ENCODE measurements around the gene DACT3.

- TF ChIP-seq POLR2A (IDR thresholded peaks at IDR 0.05), result no peak
- TF ChIP-seq CTCF (IDR thresholded peaks at IDR 0.05), result no peak
- TF ChIP-seq EP300 (IDR thresholded peaks at IDR 0.05), result no peak
- TF ChIP-seq POLR2AphosphoS5 (IDR thresholded peaks at IDR 0.05), result peak in 2 of 3 donors; percentile 33 to 49
Measured at GRCh38 chr19:46624958-46625661, 35.9 kb downstream of the DACT3 start, which contains the start of gene PTGIR.

All from stomach (tissue), 4 donors.